K562 (cell line): Measurements from ENCODE around the gene LBHD1. TPM values are rescaled to one million over a fixed set of nuclear protein-coding genes. Genes with fewer than 3 reads are reported as not detected.
"Not testable (repeated sequence)": the region's sequence is repeated elsewhere in the genome, so short reads cannot be mapped to it uniquely, and the experiment has no call there.

Source experiments
- ATAC-seq: fragments of 200-7000 bp; cut with Tn5 transposase; 3 replicates; pipeline ENCODE4 v1.9.1; 2020; ENCODE audit warnings: moderate library complexity
- BruUV-seq: library from RNA; stranded (reverse); fragments of 400-500 nt; replicated peaks from 2 replicates; lab custom pipeline; 2021; lab: Mats Ljungman, UMichigan
- CTCF ChIA-PET: fragments of 300-600 bp; formaldehyde crosslinking; extraction: SDS; loops from one replicate; lab custom pipeline; 2021; ENCODE audit warnings: low intra/inter-chr PET ratio; lab: Yijun Ruan, JAX
- POLR2A ChIA-PET: fragments of 300-600, 350-650 bp; sonication (Branson Sonifier 250); formaldehyde crosslinking; extraction: SDS; loops from one replicate; lab custom pipeline; 2021; ENCODE audit warnings: antibody characterized with exemption, inconsistent platforms; lab: Yijun Ruan, JAX
- DNase-seq, 4 experiments: peaks; one replicate each; pipeline versions ENCODE4 v3.0.0 to v3.0.0-alpha.2; 2011 to 2018; ENCODE audit warnings: low spot score in 3 of 4, mixed read lengths in 3 of 4; ENCODE audit errors: extremely low read depth in 1 of 4
- FAIRE-seq: peaks from 2 replicates; lab custom pipeline; 2011; peaks lifted over from hg19 to GRCh38; lab: Jason Lieb, UNC
- H2AFZ ChIP-seq: 2 replicates; pipeline ENCODE4 v1.6.0; 2011; ENCODE audit warnings: low read depth, low read length, control low read depth, inconsistent platforms
- H3K27ac ChIP-seq: fragments of 200-600 bp; 3 replicates; pipeline ENCODE4 v1.8.0; 2011; ENCODE audit warnings: low read depth, mild to moderate bottlenecking, control low read depth, inconsistent platforms, low read length, moderate library complexity, mixed read lengths; ENCODE audit errors: extremely low read depth
- H3K27me3 ChIP-seq, 2 experiments: fragments of 300-600 bp in 1 of 2; 2 replicates in 1 of 2; 3 replicates in 1 of 2; pipeline versions ENCODE4 v1.6.0 to v1.8.0; 2011; ENCODE audit warnings: inconsistent platforms in 2 of 2, low read length in 2 of 2, mild to moderate bottlenecking in 1 of 2, mixed read lengths in 1 of 2, moderate library complexity in 1 of 2; ENCODE audit not compliant: control insufficient read depth in 2 of 2, insufficient read depth in 2 of 2
- H3K36me3 ChIP-seq: fragments of 300-600 bp; 3 replicates; pipeline ENCODE4 v1.8.0; 2011; ENCODE audit warnings: mild to moderate bottlenecking, low read length, inconsistent platforms; ENCODE audit not compliant: control insufficient read depth, insufficient read depth
- H3K4me1 ChIP-seq, 2 experiments: fragments of 200-600 bp in 1 of 2; replicated peaks in 1 of 2; 2 replicates in 1 of 2; 3 replicates in 1 of 2; pipeline versions ENCODE4 v1.5.1 to v1.8.0; 2011; ENCODE audit warnings: inconsistent platforms in 2 of 2, low read length in 2 of 2, mild to moderate bottlenecking in 1 of 2, mixed read lengths in 1 of 2, moderate library complexity in 1 of 2; ENCODE audit not compliant: control insufficient read depth in 2 of 2, insufficient read depth in 2 of 2
- H3K4me2 ChIP-seq: 2 replicates; pipeline ENCODE4 v1.6.1; 2011; ENCODE audit warnings: low read length, control low read depth, inconsistent platforms, mixed read lengths; ENCODE audit not compliant: insufficient read depth
- H3K4me3 ChIP-seq: fragments of 200-600 bp; sonication (generic), shearing (Covaris generic); 2 replicates; pipeline ENCODE4 v1.5.1; 2016; ENCODE audit warnings: control low read depth, inconsistent platforms
- H3K79me2 ChIP-seq: fragments of 200-600 bp; 3 replicates; pipeline ENCODE4 v1.8.0; 2011; ENCODE audit warnings: low read length, inconsistent platforms; ENCODE audit not compliant: control insufficient read depth, insufficient read depth
- H3K9ac ChIP-seq, 2 experiments: 2 replicates each; pipeline versions ENCODE4 v1.6.0 to v1.6.1; 2011; ENCODE audit warnings: low read depth in 2 of 2, low read length in 2 of 2, control low read depth in 1 of 2, inconsistent platforms in 1 of 2, mild to moderate bottlenecking in 1 of 2, mixed read lengths in 1 of 2; ENCODE audit not compliant: insufficient read depth in 1 of 2
- H3K9me1 ChIP-seq: one replicate; pipeline ENCODE4 v1.6.0; 2011; ENCODE audit warnings: inconsistent platforms, mild to moderate bottlenecking, low read length, moderate library complexity; ENCODE audit not compliant: control insufficient read depth, insufficient read depth
- H3K9me3 ChIP-seq: replicated peaks from 2 replicates; pipeline ENCODE4 v1.5.1; 2011; ENCODE audit warnings: low read depth, low read length, inconsistent platforms; ENCODE audit not compliant: control insufficient read depth, insufficient read depth
- H4K20me1 ChIP-seq: replicated peaks from 2 replicates; pipeline ENCODE4 v1.6.1; 2011; ENCODE audit warnings: low read length, inconsistent platforms, mixed read lengths; ENCODE audit not compliant: control insufficient read depth, insufficient read depth
- BRD9 ChIP-seq: fragments of 450-650 bp; IDR thresholded peaks from 2 replicates; pipeline ENCODE4 v1.6.1; 2018; ENCODE audit warnings: low read depth; ENCODE audit not compliant: partially characterized antibody
- E2F3 ChIP-seq: fragments of 250-450 bp; sonication (Bioruptor Pico); IDR thresholded peaks from 2 replicates; pipeline ENCODE4 v1.4.0; 2020; ENCODE audit warnings: mild to moderate bottlenecking
- ETV1 ChIP-seq: fragments of 450-650 bp; conservative IDR thresholded peaks from 2 replicates; pipeline ENCODE4 v1.6.1; 2016; ENCODE audit warnings: missing genetic modification characterization, control low read depth, low read depth, missing compliant biosample characterization
- JUND ChIP-seq, 2 experiments: IDR thresholded peaks; 2 replicates in 1 of 2; 3 replicates in 1 of 2; pipeline ENCODE4 v1.6.1; 2011; ENCODE audit warnings: borderline replicate concordance in 2 of 2, low read depth in 2 of 2, low read length in 2 of 2, improper control_type of control experiment in 1 of 2, missing biosample characterization in 1 of 2, missing genetic modification characterization in 1 of 2, missing genetic modification reagents in 1 of 2
- ZNF133 ChIP-seq: fragments of 250-450 bp; sonication (Bioruptor Pico); IDR thresholded peaks from 2 replicates; pipeline ENCODE4 v1.4.0; 2020; ENCODE audit warnings: mild to moderate bottlenecking
- ZNF445 ChIP-seq: fragments of 250-450 bp; sonication (Bioruptor Pico); IDR thresholded peaks from 2 replicates; pipeline ENCODE4 v1.4.0; 2020; ENCODE audit warnings: low read depth, mild to moderate bottlenecking, moderate library complexity
- WGBS: fragments of 100-300 bp; shearing (Covaris generic); methylation state at CpG from one replicate; pipeline ENCODE4 v1.1.6; 2016; ENCODE audit warnings: low coverage, mixed read lengths; ENCODE audit not compliant: insufficient coverage; ENCODE audit errors: missing lambda C conversion rate; 5-methylcytosine and 5-hydroxymethylcytosine counted together
- in situ Hi-C: fragments of 300-500 bp; cut with MboI; formaldehyde crosslinking; loops from 4 replicates; pipeline ENCODE4 v1.15.0; 2018; ENCODE audit warnings: inconsistent platforms, mixed read lengths
- intact Hi-C: fragments of 100-400 bp; cut with micrococcal nuclease; formaldehyde crosslinking; loops from 2 replicates; pipeline ENCODE4 v1.14.2; 2022
- polyA plus RNA-seq, 8 experiments: library from polyadenylated mRNA; depleted of rRNA in 4 of 8; stranded (reverse) in 5 of 8; unstranded in 3 of 8; fragments of >200 nt; fragmentation: Nextera tagmentation in 2 of 8; fragmentation: Illumina TruSeq in 1 of 8; extraction: Ambion mirVana in 2 of 8; extraction: Trizol in 1 of 8; gene quantifications; 2 replicates each; pipeline versions ENCODE4 v1.2.1 to v1.2.3, GENCODE V29; 2011 to 2014; ENCODE audit warnings: inconsistent platforms in 1 of 8, missing spikeins in 1 of 8
- total RNA-seq, 7 experiments: library from RNA; depleted of rRNA in 6 of 7; stranded (reverse); fragments of >200 nt in 6 of 7; fragmentation: Illumina TruSeq in 2 of 7; extraction: Trizol in 2 of 7; gene quantifications; 2 replicates each; pipeline versions ENCODE4 v1.2.1 to v1.2.3, GENCODE V29; 2011 to 2021; ENCODE audit warnings: low replicate concordance in 1 of 7
- TF ChIP-seq, protein P1 (sequence below): sonication (generic); formaldehyde crosslinking; IDR thresholded peaks from 2 replicates; pipeline ENCODE4 v1.8.1; 2023; ENCODE audit warnings: mild to moderate bottlenecking, missing genetic modification reagents

LBHD1 gene
- total and polyA plus RNA-seq, 9 of the 15 experiments (the other 6 are each of a cell fraction or from before 2014, with no cell fraction given), result 2.6 to 28.0 (median 12.5) TPM

DNA sequence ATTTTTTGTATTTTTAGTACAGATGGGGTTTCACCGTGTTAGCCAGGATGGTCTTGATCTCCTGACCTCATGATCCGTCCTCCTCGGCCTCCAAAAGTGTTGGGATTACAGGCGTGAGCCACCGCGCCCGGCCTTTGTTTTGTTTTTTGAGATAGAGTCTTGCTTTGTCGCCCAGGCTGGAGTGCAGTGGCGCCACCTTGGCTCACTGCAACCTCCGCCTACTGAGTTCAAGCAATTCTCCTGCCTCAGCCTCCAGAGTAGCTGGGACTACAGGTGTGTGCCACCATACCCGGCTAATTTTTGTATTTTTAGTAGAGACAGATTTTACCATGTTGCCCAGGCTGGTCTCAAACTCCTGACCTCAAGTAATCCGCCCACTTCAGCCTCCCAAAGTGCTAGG, 21.8 kb downstream of the LBHD1 start:
- H3K79me2 ChIP-seq, result peaks cover 46% of the 10 kb centered on the region
- H2AFZ ChIP-seq, H3K4me2 ChIP-seq, DNase-seq, intact Hi-C loops, H3K4me3 ChIP-seq, H3K9ac ChIP-seq, H3K9me1 ChIP-seq, CTCF ChIA-PET, BruUV-seq, H3K27ac ChIP-seq, ATAC-seq, H3K27me3 ChIP-seq, FAIRE-seq, H3K9me3 ChIP-seq, in situ Hi-C loops: not testable (repeated sequence)
- 81% methylated on average over 12 of the region's 12 CpGs for WGBS
- H3K36me3 ChIP-seq, result peaks cover 46% of the 10 kb centered on the region; the same call in 2 of the 3 replicates
- peaks cover 15 to 48% of the 10 kb centered on the region in 2 experiments for H3K4me1 ChIP-seq
- peaks cover 20% of the 10 kb centered on the region for H4K20me1 ChIP-seq
- TF ChIP-seq, protein P1, sequence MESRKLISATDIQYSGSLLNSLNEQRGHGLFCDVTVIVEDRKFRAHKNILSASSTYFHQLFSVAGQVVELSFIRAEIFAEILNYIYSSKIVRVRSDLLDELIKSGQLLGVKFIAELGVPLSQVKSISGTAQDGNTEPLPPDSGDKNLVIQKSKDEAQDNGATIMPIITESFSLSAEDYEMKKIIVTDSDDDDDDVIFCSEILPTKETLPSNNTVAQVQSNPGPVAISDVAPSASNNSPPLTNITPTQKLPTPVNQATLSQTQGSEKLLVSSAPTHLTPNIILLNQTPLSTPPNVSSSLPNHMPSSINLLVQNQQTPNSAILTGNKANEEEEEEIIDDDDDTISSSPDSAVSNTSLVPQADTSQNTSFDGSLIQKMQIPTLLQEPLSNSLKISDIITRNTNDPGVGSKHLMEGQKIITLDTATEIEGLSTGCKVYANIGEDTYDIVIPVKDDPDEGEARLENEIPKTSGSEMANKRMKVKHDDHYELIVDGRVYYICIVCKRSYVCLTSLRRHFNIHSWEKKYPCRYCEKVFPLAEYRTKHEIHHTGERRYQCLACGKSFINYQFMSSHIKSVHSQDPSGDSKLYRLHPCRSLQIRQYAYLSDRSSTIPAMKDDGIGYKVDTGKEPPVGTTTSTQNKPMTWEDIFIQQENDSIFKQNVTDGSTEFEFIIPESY, result peak; percentile 39; the same call in 1 of the 2 replicates
- POLR2A ChIA-PET, result interaction anchor here (1.0 to 1.6 kb wide), 2 partner anchors 14 to 16 kb away, joined by 3 to 8 read pairs; partner anchors contain the start of genes C11orf98 and CSKMT

DNA sequence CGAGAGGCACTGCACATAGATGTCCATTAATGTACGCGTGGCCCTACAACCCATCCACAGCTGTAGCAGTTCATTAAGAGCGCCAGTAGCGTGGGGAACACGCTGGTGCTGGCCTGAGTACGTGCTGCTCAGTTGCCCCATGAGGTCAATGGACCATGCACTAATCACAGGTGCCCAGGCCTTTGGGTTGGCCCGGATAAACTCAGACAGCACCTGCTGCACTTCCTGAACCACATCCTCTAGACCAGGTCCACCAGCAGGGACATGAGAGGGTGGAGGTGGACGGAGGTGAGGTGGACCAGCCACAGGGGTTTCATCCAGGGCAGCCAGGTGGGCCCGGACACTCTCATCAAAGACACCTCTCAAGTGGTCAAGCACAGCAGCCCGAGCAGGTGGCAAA, 22.6 kb downstream of the LBHD1 start:
- in situ Hi-C loops, result no loop called here
- ATAC-seq (no peak), FAIRE-seq (no peak), DNase-seq (no peak)
- ChIA-PET CTCF (no interaction called here), POLR2A (interaction anchor here (1.1 to 2.8 kb wide), 4 partner anchors 16 to 50 kb away, joined by 3 to 40 read pairs (median 6); partner anchors contain the start of genes C11orf98, CSKMT, LBHD1 and UQCC3)
- Histone ChIP-seq H3K4me3 (no peak overlapping the region), H3K9me1 (no peaks in the 10 kb centered on the region), H2AFZ (no peak overlapping the region), H3K9ac (peak overlapping the region in 1 of 2 experiments; percentile 64; a peak in 2 of 4 replicates), H3K36me3 (peaks cover 51% of the 10 kb centered on the region), H3K27me3 (no peaks in the 10 kb centered on the region), H3K4me1 (peaks cover 18 to 51% of the 10 kb centered on the region in 2 experiments), H4K20me1 (peaks cover 20% of the 10 kb centered on the region), H3K9me3 (no peaks in the 10 kb centered on the region), H3K27ac (no peak overlapping the region), H3K4me2 (no peak overlapping the region), H3K79me2 (peaks cover 54% of the 10 kb centered on the region)
- BruUV-seq, result no TSS peak
- no peak for TF ChIP-seq ZNF445 (CRISPR knock-in tag)
- TF ChIP-seq ETV1 (tag), result no peak
- no peak for TF ChIP-seq BRD9
- TF ChIP-seq E2F3, result no peak
- no peak for TF ChIP-seq ZNF133 (CRISPR knock-in tag)
- TF ChIP-seq JUND (IDR thresholded peaks at IDR 0.05; ENCODE audit: borderline replicate concordance, low read depth, low read length), result no peak
- TF ChIP-seq JUND (tag; IDR thresholded peaks at IDR 0.05; ENCODE audit: borderline replicate concordance, low read depth, low read length), result no peak
- WGBS, result 93% methylated on average over 11 of the region's 11 CpGs
- intact Hi-C loops, result no loop called here
